Gastrocnemius medialis (tissue), 4 donors: ENCODE measurements around the gene ATXN10.

Source experiments
- POLR2A ChIP-seq, 2 donors: fragments of 450-650 bp; IDR thresholded peaks; one replicate each; pipeline ENCODE4 v1.6.1; 2017; ENCODE audit warnings: antibody characterized with exemption in 2 of 2, mild to moderate bottlenecking in 2 of 2, moderate library complexity in 2 of 2
- TF ChIP-seq, protein P1 (sequence below), 5 experiments: fragments of 450-650 bp in 3 of 5; fragments of 200-600 bp in 2 of 5; sonication (generic) in 2 of 5; IDR thresholded peaks in 4 of 5; conservative IDR thresholded peaks in 1 of 5; 1 replicate in 4 of 5; 2 replicates in 1 of 5; pipeline ENCODE4 v1.5.1; 2016 to 2019; ENCODE audit warnings: antibody characterized with exemption in 5 of 5, mild to moderate bottlenecking in 3 of 5, moderate library complexity in 3 of 5

DNA sequence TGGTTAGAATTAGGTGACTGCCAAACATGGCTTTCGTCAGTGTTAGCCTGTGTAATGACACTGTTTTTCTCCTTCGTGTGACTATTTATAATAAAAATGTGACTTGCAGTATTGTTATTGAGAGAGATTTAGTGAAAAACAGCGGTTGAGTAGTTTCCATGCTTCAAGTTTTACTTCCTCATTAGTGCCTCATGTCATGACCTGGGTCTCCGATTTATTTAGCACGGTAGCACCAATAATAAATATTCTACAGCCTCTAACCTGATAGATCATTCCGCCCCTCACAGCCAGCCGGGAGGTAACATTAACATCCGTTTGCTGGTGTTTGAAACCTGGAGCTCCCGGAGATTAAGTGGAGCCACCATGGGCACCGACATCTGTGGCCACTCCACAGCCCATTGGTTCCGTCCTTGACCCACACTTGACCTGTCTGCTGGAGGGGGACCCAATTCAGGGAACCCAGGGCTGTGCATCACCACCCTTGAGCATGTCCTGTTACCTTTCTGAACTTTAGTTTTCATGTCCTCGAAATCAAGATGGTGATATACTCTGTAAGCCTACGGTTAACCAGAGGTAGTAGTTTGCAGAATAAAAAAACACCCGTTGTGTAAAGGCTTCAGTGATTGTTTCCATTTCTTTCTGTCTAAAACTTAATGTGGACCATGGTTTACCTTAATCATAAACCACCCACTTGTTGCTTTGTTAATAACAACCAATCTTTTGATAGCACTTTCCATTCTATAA lies 104.1 kb downstream of the ATXN10 start:
- TF ChIP-seq, protein P1, sequence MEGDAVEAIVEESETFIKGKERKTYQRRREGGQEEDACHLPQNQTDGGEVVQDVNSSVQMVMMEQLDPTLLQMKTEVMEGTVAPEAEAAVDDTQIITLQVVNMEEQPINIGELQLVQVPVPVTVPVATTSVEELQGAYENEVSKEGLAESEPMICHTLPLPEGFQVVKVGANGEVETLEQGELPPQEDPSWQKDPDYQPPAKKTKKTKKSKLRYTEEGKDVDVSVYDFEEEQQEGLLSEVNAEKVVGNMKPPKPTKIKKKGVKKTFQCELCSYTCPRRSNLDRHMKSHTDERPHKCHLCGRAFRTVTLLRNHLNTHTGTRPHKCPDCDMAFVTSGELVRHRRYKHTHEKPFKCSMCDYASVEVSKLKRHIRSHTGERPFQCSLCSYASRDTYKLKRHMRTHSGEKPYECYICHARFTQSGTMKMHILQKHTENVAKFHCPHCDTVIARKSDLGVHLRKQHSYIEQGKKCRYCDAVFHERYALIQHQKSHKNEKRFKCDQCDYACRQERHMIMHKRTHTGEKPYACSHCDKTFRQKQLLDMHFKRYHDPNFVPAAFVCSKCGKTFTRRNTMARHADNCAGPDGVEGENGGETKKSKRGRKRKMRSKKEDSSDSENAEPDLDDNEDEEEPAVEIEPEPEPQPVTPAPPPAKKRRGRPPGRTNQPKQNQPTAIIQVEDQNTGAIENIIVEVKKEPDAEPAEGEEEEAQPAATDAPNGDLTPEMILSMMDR (IDR thresholded peaks at IDR 0.05 in 4 of 5, conservative IDR thresholded peaks at IDR 0.05 in 1 of 5) = no peak
- no peak for TF ChIP-seq POLR2A (IDR thresholded peaks at IDR 0.05)
